GM12892 (cell line): ENCODE data around the gene PSME3.

Source experiments
- DNase-seq: peaks from one replicate; pipeline ENCODE4 v3.0.0; 2011; ENCODE audit not compliant: insufficient read length
- FAIRE-seq: peaks from 2 replicates; lab custom pipeline; 2011; peaks lifted over from hg19 to GRCh38; lab: Jason Lieb, UNC
- POLR2A ChIP-seq: IDR thresholded peaks from 2 replicates; pipeline ENCODE4 v1.6.1; 2011; ENCODE audit warnings: low read depth, low read length, control low read depth
- POLR2AphosphoS5 ChIP-seq: IDR thresholded peaks from 2 replicates; pipeline ENCODE4 v1.6.1; 2011; ENCODE audit warnings: low read depth, low read length, control low read depth
- TAF1 ChIP-seq: IDR thresholded peaks from 2 replicates; pipeline ENCODE4 v1.6.1; 2011; ENCODE audit warnings: low read depth, mild to moderate bottlenecking, control low read depth, low read length, borderline replicate concordance

PSME3 gene

GRCh38 chr17:42797067-42798007, 35.9 kb upstream of the PSME3 start:
- FAIRE-seq (peak; percentile 30), DNase-seq (no peak)
- TF ChIP-seq TAF1 (no peak), POLR2A (no peak), POLR2AphosphoS5 (no peak)

- DNase-seq (no peak), FAIRE-seq (no peak)
- no peak for TF ChIP-seq POLR2A
- TF ChIP-seq TAF1, result no peak
- no peak for TF ChIP-seq POLR2AphosphoS5
Measured at GRCh38 chr17:42798011-42798382, 35.2 kb upstream of the PSME3 start.

GRCh38 chr17:42798383-42799380, 34.5 kb upstream of the PSME3 start, which contains the start of the genes CNTD1 and COA3:
CNTD1 (plus strand) TSS chr17:42798861; CDS start chr17:42799068, 207 bp downstream.
COA3 (minus strand) TSS chr17:42798704; CDS start chr17:42798681, 23 bp downstream.
- FAIRE-seq, result peak; percentile 94
- no peak for TF ChIP-seq POLR2AphosphoS5
- TF ChIP-seq POLR2A, result peak; percentile 67; the same call in 1 of the 2 replicates
- peak; percentile 38; the same call in 1 of the 2 replicates for TF ChIP-seq TAF1
- peak; percentile 94 for DNase-seq

GRCh38 chr17:42803074-42803883, 29.9 kb upstream of the PSME3 start:
- FAIRE-seq (no peak), DNase-seq (no peak)
- TF ChIP-seq TAF1 (no peak), POLR2AphosphoS5 (no peak), POLR2A (no peak)

- DNase-seq, result no peak
- no peak for FAIRE-seq
- TF ChIP-seq TAF1 (no peak), POLR2AphosphoS5 (no peak), POLR2A (no peak)
Measured at GRCh38 chr17:42804918-42805367, 28.3 kb upstream of the PSME3 start.

- FAIRE-seq (no peak), DNase-seq (no peak)
- TF ChIP-seq POLR2AphosphoS5, result no peak
Measured at GRCh38 chr17:42806249-42806648, 26.9 kb upstream of the PSME3 start.

GRCh38 chr17:42809250-42809649, 23.9 kb upstream of the PSME3 start:
- FAIRE-seq, result no peak

GRCh38 chr17:42814633-42815399, 18.4 kb upstream of the PSME3 start:
- no peak for FAIRE-seq
- no peak for DNase-seq
- TF ChIP-seq TAF1 (no peak), POLR2A (no peak)

More at GRCh38 chr17:42809250-42809649, 23.9 kb upstream of the PSME3 start:
- no peak for DNase-seq
- TF ChIP-seq TAF1 (no peak), POLR2AphosphoS5 (no peak), POLR2A (no peak)

- FAIRE-seq, result no peak
Measured at GRCh38 chr17:42817866-42818265, 15.3 kb upstream of the PSME3 start.

GRCh38 chr17:42818379-42818778, 14.8 kb upstream of the PSME3 start:
- TF ChIP-seq TAF1, result no peak
- no peak for TF ChIP-seq POLR2AphosphoS5
- TF ChIP-seq POLR2A, result no peak
- FAIRE-seq (no peak), DNase-seq (no peak)

More at GRCh38 chr17:42817866-42818265, 15.3 kb upstream of the PSME3 start:
- no peak for DNase-seq
- no peak for TF ChIP-seq POLR2A
- no peak for TF ChIP-seq TAF1
- no peak for TF ChIP-seq POLR2AphosphoS5
